ENCODE results near the gene MYMK. TPM values are rescaled to one million over a fixed set of nuclear protein-coding genes. Genes with fewer than 3 reads are reported as not detected.

The MYMK gene
- total RNA-seq = not detected in 2 replicates

- DNase-seq (ENCODE audit: low spot score) = no peak
- no peaks in the 10 kb centered on the region for H3K9me3 Mint-ChIP-seq
- intact Hi-C loops (cut with micrococcal nuclease) = no loop called here
- peaks cover 2% of the 10 kb centered on the region for H3K27me3 Mint-ChIP-seq (ENCODE audit: insufficient read depth)
- no peaks in the 10 kb centered on the region for H3K4me1 Mint-ChIP-seq (ENCODE audit: low read depth)
- no peak within 1 kb of the TSS for H3K27ac Mint-ChIP-seq
- no peaks in the 10 kb centered on the region for H3K36me3 Mint-ChIP-seq (ENCODE audit: low read depth)
- H3K4me3 Mint-ChIP-seq = no peak within 1 kb of the TSS
Measured at GRCh38 chr9:133524679-133525228, at the start of gene MYMK. TSS of gene MYMK (minus strand) at chr9:133524959. CDS start at chr9:133524844, 115 bp downstream.

- Mint-ChIP-seq H3K27ac (no peak overlapping the region), H3K36me3 (ENCODE audit: low read depth) (no peaks in the 10 kb centered on the region), H3K27me3 (ENCODE audit: insufficient read depth) (peaks cover 2% of the 10 kb centered on the region), H3K4me1 (ENCODE audit: low read depth) (no peaks in the 10 kb centered on the region), H3K9me3 (no peaks in the 10 kb centered on the region), H3K4me3 (no peak overlapping the region)
- DNase-seq (ENCODE audit: low spot score) = no peak
- intact Hi-C loops (cut with micrococcal nuclease) = no loop called here
Measured at GRCh38 chr9:133573791-133574515, 49.2 kb upstream of the MYMK start.

GRCh38 chr9:133572821-133573361, 48.1 kb upstream of the MYMK start:
- DNase-seq (ENCODE audit: low spot score) = no peak
- Mint-ChIP-seq H3K27ac (no peak overlapping the region), H3K4me3 (no peak overlapping the region), H3K27me3 (ENCODE audit: insufficient read depth) (peaks cover 2% of the 10 kb centered on the region), H3K36me3 (ENCODE audit: low read depth) (no peaks in the 10 kb centered on the region), H3K4me1 (ENCODE audit: low read depth) (no peaks in the 10 kb centered on the region), H3K9me3 (no peaks in the 10 kb centered on the region)
- intact Hi-C loops (cut with micrococcal nuclease) = no loop called here

- Mint-ChIP-seq H3K36me3 (ENCODE audit: low read depth) (no peaks in the 10 kb centered on the region), H3K27ac (no peak overlapping the region), H3K4me3 (no peak overlapping the region), H3K4me1 (ENCODE audit: low read depth) (no peaks in the 10 kb centered on the region), H3K9me3 (no peaks in the 10 kb centered on the region), H3K27me3 (ENCODE audit: insufficient read depth) (no peaks in the 10 kb centered on the region)
- no peak for DNase-seq (ENCODE audit: low spot score)
- intact Hi-C loops (cut with micrococcal nuclease) = no loop called here
Measured at GRCh38 chr9:133571896-133572595, 47.3 kb upstream of the MYMK start.

DNA sequence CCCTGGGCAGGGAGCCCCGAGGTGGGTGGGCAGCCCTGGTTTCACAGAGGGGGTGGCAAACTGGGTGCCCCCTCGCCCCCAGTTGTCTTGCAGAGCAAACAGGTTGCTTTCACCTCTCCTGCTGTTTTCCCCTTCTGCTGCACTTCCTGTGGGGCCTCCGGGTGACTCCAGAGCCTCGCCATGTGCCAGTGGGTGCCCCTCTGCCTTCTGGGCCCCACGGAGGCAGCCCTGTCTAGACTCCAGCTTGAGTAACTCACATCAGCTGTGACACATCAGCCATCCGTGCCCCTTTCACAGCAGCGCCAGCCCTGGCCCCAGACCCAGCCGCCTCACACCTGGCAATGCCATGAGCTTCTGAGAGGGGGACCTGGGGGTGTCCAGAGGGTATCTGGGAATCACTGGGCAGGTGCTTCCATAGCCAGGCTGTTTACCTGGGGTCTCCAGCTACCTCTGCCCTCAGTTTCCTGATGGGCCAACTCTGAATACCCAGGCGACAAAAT, 46.7 kb upstream of the MYMK start:
- no peak overlapping the region for H3K4me3 Mint-ChIP-seq
- intact Hi-C loops (cut with micrococcal nuclease) = no loop called here
- no peaks in the 10 kb centered on the region for H3K36me3 Mint-ChIP-seq (ENCODE audit: low read depth)
- no peak for DNase-seq (ENCODE audit: low spot score)
- no peaks in the 10 kb centered on the region for H3K4me1 Mint-ChIP-seq (ENCODE audit: low read depth)
- no peaks in the 10 kb centered on the region for H3K9me3 Mint-ChIP-seq
- no peak overlapping the region for H3K27ac Mint-ChIP-seq
- H3K27me3 Mint-ChIP-seq (ENCODE audit: insufficient read depth) = no peaks in the 10 kb centered on the region

- no peak for DNase-seq (ENCODE audit: low spot score)
- no peaks in the 10 kb centered on the region for H3K9me3 Mint-ChIP-seq
- H3K36me3 Mint-ChIP-seq (ENCODE audit: low read depth) = no peaks in the 10 kb centered on the region
- no peaks in the 10 kb centered on the region for H3K27me3 Mint-ChIP-seq (ENCODE audit: insufficient read depth)
- no peak overlapping the region for H3K4me3 Mint-ChIP-seq
- no peaks in the 10 kb centered on the region for H3K4me1 Mint-ChIP-seq (ENCODE audit: low read depth)
- intact Hi-C loops (cut with micrococcal nuclease) = no loop called here
- H3K27ac Mint-ChIP-seq = no peak overlapping the region
Measured at GRCh38 chr9:133570691-133571080, 45.9 kb upstream of the MYMK start.

DNA sequence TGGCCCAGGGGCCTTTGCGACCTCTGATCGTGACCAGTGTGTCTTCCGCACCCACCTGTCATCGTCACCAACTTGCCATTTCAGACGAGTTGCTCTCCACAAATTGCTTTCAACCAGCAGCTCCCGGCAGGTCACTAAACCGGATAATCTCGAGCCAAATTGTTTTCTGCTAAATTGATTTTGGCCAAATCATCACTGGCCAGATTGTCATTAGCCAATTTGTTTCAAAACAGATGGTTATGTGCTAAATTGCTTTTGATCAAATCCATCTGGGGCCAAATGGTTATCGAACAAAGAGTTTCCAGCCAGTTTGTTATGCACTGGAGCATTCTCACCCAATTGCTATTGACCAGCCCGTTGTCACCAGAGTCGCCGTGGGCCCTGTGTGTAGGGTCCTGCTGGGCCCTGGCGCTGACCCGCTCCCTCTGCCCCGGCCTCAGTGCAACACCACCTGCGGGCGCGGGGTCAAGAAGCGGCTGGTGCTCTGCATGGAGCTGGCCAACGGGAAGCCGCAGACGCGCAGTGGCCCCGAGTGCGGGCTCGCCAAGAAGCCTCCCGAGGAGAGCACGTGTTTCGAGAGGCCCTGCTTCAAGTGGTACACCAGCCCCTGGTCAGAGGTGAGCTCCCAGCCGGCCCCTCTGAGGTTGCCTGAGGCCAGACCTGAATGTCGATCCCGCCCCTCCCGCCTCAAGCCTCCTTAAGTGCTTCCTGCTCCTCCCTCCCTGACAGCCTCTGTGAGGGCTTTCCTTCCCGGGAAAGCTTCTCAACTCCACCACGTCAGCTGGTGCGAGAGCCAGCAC, 45.3 kb upstream of the MYMK start:
- DNase-seq (ENCODE audit: low spot score) = no peak
- Mint-ChIP-seq H3K27ac (no peak overlapping the region), H3K27me3 (ENCODE audit: insufficient read depth) (no peaks in the 10 kb centered on the region), H3K9me3 (no peaks in the 10 kb centered on the region), H3K36me3 (ENCODE audit: low read depth) (no peaks in the 10 kb centered on the region), H3K4me3 (no peak overlapping the region), H3K4me1 (ENCODE audit: low read depth) (no peaks in the 10 kb centered on the region)
- intact Hi-C loops (cut with micrococcal nuclease) = no loop called here

DNA sequence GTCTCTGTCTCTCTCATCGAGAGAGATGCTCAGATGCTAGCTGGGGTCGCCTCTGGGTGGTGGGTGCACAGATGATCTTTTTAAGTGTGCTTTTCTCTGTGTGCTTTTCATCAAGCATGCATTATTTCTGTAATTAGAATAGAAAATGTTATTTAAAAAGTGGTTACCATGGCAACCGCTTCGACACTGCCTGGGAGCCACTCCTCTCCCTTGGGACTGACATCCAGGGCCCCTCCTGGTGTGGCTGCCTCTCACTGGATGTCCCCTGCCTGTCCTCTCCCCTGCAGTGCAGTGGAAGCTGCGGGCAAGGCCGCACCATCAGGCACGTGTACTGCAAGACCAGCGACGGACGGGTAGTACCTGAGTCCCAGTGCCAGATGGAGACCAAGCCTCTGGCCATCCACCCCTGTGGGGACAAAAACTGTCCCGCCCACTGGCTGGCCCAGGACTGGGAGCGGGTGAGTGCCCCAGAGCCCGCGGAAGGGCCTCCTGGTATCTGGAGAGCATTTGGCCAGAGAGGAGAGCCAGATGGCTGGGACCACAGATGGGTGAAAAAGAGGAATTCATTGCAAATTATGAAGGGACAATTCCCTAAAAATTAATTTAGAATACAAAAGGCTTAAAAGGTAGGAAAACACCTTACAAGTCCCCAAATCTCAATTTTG, 44.5 kb upstream of the MYMK start:
- DNase-seq (ENCODE audit: low spot score) = no peak
- Mint-ChIP-seq H3K9me3 (no peaks in the 10 kb centered on the region), H3K27ac (no peak overlapping the region), H3K36me3 (ENCODE audit: low read depth) (no peaks in the 10 kb centered on the region), H3K27me3 (ENCODE audit: insufficient read depth) (no peaks in the 10 kb centered on the region), H3K4me3 (no peak overlapping the region), H3K4me1 (ENCODE audit: low read depth) (no peaks in the 10 kb centered on the region)
- intact Hi-C loops (cut with micrococcal nuclease) = no loop called here

- intact Hi-C loops (cut with micrococcal nuclease) = no loop called here
- no peak overlapping the region for H3K4me3 Mint-ChIP-seq
- no peaks in the 10 kb centered on the region for H3K9me3 Mint-ChIP-seq
- H3K4me1 Mint-ChIP-seq (ENCODE audit: low read depth) = no peaks in the 10 kb centered on the region
- H3K27me3 Mint-ChIP-seq (ENCODE audit: insufficient read depth) = no peaks in the 10 kb centered on the region
- no peaks in the 10 kb centered on the region for H3K36me3 Mint-ChIP-seq (ENCODE audit: low read depth)
- DNase-seq (ENCODE audit: low spot score) = no peak
- no peak overlapping the region for H3K27ac Mint-ChIP-seq
Measured at GRCh38 chr9:133568186-133568585, 43.4 kb upstream of the MYMK start.

DNA sequence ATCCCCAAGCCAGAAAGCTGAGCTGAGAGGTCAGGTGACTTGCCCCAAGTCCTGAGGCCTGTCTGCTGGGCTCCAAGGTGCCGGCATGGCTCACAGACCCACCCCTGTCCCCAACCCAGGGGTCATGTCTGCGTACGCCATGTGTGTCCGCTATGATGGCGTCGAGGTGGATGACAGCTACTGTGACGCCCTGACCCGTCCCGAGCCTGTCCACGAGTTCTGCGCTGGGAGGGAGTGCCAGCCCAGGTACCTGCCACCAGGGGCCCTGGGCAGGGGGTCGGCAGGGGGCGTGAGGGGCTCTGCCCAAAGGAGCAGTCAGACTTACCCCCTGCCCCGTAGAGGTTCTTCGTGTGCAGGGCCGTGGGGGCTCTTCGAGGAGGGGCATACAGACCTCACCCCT, 42.1 kb upstream of the MYMK start:
- no peaks in the 10 kb centered on the region for H3K27me3 Mint-ChIP-seq (ENCODE audit: insufficient read depth)
- intact Hi-C loops (cut with micrococcal nuclease) = no loop called here
- H3K27ac Mint-ChIP-seq = no peak overlapping the region
- no peak for DNase-seq (ENCODE audit: low spot score)
- no peaks in the 10 kb centered on the region for H3K4me1 Mint-ChIP-seq (ENCODE audit: low read depth)
- H3K36me3 Mint-ChIP-seq (ENCODE audit: low read depth) = no peaks in the 10 kb centered on the region
- H3K4me3 Mint-ChIP-seq = no peak overlapping the region
- H3K9me3 Mint-ChIP-seq = no peaks in the 10 kb centered on the region

DNA sequence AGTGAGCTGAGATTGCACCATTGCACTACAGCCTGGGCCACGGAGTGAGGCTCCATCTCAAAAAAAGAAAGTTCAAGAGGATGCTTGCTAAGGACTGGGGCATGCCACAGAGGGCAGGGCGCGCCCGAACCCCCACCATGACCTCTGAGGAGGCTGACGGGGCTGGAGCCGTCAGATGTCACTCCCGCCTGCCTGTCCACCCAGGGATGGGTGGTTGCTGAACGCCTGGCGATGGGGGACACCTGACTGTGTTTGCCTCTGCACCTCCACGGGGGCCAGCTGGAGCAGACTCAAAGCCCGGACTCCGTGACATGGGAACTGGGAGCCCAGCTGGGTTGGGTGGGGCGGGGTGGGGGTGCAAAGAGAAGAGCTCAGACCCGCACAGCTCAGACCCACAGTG, 41.6 kb upstream of the MYMK start:
- intact Hi-C loops (cut with micrococcal nuclease) = no loop called here
- no peak for DNase-seq (ENCODE audit: low spot score)
- Mint-ChIP-seq H3K9me3 (no peaks in the 10 kb centered on the region), H3K36me3 (ENCODE audit: low read depth) (no peaks in the 10 kb centered on the region), H3K27me3 (ENCODE audit: insufficient read depth) (no peaks in the 10 kb centered on the region), H3K27ac (no peak overlapping the region), H3K4me3 (no peak overlapping the region), H3K4me1 (ENCODE audit: low read depth) (no peaks in the 10 kb centered on the region)

DNA sequence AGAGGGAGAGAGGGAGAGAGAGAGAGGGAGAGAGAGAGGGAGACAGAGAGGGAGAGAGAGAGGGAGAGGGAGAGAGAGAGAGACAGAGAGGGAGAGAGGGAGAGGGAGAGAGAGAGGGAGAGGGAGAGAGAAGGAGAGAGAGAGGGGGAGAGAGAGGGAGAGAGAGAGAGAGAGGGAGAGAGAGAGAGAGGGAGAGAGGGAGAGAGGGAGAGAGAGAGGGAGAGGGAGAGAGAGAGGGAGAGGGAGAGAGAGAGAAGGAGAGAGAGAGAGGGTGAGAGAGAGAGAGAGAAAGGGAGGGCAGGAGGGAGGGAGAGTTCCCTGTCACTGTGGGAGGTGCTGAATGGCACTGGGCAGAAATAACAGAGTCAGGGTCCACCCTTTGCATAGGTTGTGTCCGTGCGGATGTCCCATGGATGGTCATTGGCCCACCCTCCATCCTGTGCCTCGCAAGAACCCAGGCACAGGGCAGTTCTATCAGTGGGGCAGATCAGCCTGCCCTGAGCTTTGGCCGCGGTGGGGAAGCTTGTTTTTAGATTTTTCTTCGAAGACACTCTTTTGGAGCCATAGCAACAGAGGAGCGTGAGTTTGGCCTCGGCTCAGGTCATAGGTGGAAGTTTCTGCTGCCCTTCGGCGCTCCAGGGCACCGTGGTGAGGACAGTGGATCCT, 39.8 kb upstream of the MYMK start:
- Mint-ChIP-seq H3K9me3 (no peaks in the 10 kb centered on the region), H3K36me3 (ENCODE audit: low read depth) (no peaks in the 10 kb centered on the region), H3K4me3 (no peak overlapping the region), H3K27ac (no peak overlapping the region), H3K4me1 (ENCODE audit: low read depth) (no peaks in the 10 kb centered on the region), H3K27me3 (ENCODE audit: insufficient read depth) (no peaks in the 10 kb centered on the region)
- DNase-seq (ENCODE audit: low spot score) = no peak
- intact Hi-C loops (cut with micrococcal nuclease) = no loop called here

Measured in activated T-helper 1 cell treated with anti-CD3 and anti-CD28 coated beads, Interleukin-12 subunit alpha, Interleukin-12 subunit beta, Interleukin-2, Interleukin-4 antibody, amounts not matched to agents 30 ng/mL and 10 ng/mL and 1 ng/mL, durations not matched to agents 14 hours and 24 hours and 36 hours (primary cell).